HFFc6 (cell line): ENCODE results near the gene QKI. TPM values are rescaled to one million over a fixed set of nuclear protein-coding genes. Genes with fewer than 3 reads are reported as not detected.

Experiments used
- DNase-seq: peaks from one replicate; pipeline ENCODE4 v3.0.0-alpha.2; 2018
- H3K27ac Mint-ChIP-seq: 2 replicates; pipeline ENCODE4 v1.8.0; 2020; ENCODE audit warnings: mild to moderate bottlenecking, mixed read lengths
- H3K27me3 Mint-ChIP-seq: 2 replicates; pipeline ENCODE4 v1.8.0; 2021; ENCODE audit warnings: mild to moderate bottlenecking, moderate library complexity, mixed read lengths; ENCODE audit not compliant: insufficient read depth
- H3K36me3 Mint-ChIP-seq: 2 replicates; pipeline ENCODE4 v1.8.0; 2021; ENCODE audit warnings: low read depth, mixed read lengths
- H3K4me1 Mint-ChIP-seq: 2 replicates; pipeline ENCODE4 v1.8.0; 2020; ENCODE audit warnings: low read depth, mixed read lengths
- H3K4me3 Mint-ChIP-seq: 2 replicates; pipeline ENCODE4 v1.8.0; 2020; ENCODE audit warnings: mild to moderate bottlenecking, moderate library complexity, mixed read lengths
- H3K9me3 Mint-ChIP-seq: 2 replicates; pipeline ENCODE4 v1.8.0; 2020; ENCODE audit warnings: mild to moderate bottlenecking, mixed read lengths
- CTCF ChIP-seq: fragments of 200-600 bp; sonication (generic); IDR thresholded peaks from 2 replicates; pipeline ENCODE4 v1.5.0; 2021; ENCODE audit warnings: antibody characterized with exemption, mild to moderate bottlenecking
- total RNA-seq, 6 experiments: library from RNA; stranded (reverse); fragmentation: NEBNext Ultra II Directional; extraction: Animal tissue kit (Norgen Biotek cat#: 25700); gene quantifications; 2 replicates in 1 of 6; 3 replicates in 5 of 6; pipeline ENCODE4 v1.2.3, GENCODE V29; 2021

QKI gene
- total RNA-seq, 6 experiments from 2014 or later: 71.3 to 90.5 (median 85.1) TPM

DNA sequence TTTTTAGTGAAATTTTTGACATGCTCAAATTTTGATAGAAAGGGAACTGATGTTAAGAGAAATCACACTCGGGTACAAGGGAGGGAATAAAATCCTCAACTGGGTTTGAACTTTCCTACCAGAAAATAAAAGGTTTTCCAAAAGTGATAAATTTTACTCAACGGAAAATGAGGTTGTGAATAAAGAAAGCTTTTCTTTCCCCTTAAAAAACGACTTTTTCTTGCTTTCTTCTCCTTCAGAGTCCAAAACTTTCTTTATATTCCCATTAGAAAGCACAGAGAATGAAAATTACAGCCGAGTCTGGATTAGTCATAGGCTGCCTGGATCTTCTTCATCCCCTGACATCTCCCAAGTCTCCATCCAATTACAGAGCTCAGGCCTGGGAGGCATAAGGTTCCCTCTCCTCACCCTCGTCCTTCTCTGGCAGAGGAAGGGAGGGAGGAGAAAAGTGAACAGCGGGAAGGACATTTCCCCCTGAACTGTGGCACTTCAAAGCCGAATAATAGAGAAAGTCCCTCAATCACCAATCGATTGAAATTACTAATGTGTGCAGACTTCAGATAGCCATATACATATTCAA is 28.1 kb upstream of the QKI start:
- no peak for TF ChIP-seq CTCF
- Mint-ChIP-seq H3K27ac (peak overlapping the region; percentile 16; the same call in 1 of the 2 replicates), H3K4me3 (peak overlapping the region; percentile 37; the same call in 1 of the 2 replicates), H3K27me3 (peaks cover 5% of the 10 kb centered on the region), H3K36me3 (no peaks in the 10 kb centered on the region), H3K9me3 (no peaks in the 10 kb centered on the region; the same call in 1 of the 2 replicates), H3K4me1 (peaks cover 31% of the 10 kb centered on the region)
- DNase-seq: no peak

DNA sequence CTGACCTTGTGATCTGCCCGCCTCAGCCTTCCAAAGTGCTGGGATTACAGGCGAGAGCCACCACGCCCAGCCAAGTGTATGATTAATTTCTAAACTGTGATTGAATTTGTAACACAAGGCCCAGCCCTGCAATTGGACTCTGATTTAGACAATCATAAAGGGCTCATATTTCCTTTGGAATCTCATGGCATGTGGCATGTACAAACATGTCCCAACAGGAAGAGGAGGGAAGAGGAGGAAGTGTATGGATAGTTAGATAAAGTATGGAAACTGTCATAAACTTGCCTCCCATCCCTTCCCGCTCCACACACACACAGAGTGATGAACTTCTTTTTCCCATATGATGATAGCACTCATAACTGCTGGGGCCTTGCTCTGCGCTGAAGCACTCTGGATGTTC is 27.2 kb upstream of the QKI start:
- Mint-ChIP-seq H3K4me1 (peaks cover 40% of the 10 kb centered on the region), H3K36me3 (no peaks in the 10 kb centered on the region), H3K27me3 (peaks cover 2% of the 10 kb centered on the region; the same call in 1 of the 2 replicates), H3K27ac (peak overlapping the region; percentile 26; the same call in 1 of the 2 replicates), H3K4me3 (no peak overlapping the region), H3K9me3 (no peaks in the 10 kb centered on the region; the same call in 1 of the 2 replicates)
- no peak for TF ChIP-seq CTCF
- DNase-seq: no peak

GRCh38 chr6:163389354-163389753 is 25.2 kb upstream of the QKI start:
- DNase-seq: no peak
- no peak for TF ChIP-seq CTCF
- Mint-ChIP-seq H3K36me3 (no peaks in the 10 kb centered on the region), H3K9me3 (no peaks in the 10 kb centered on the region), H3K27me3 (peaks cover 7% of the 10 kb centered on the region), H3K4me1 (peaks cover 45% of the 10 kb centered on the region), H3K27ac (no peak overlapping the region), H3K4me3 (no peak overlapping the region)

- Mint-ChIP-seq H3K36me3 (no peaks in the 10 kb centered on the region), H3K27me3 (peaks cover 6% of the 10 kb centered on the region; the same call in 1 of the 2 replicates), H3K4me1 (peaks cover 44% of the 10 kb centered on the region), H3K9me3 (no peaks in the 10 kb centered on the region), H3K4me3 (no peak overlapping the region), H3K27ac (no peak overlapping the region)
- no peak for DNase-seq
- TF ChIP-seq CTCF: no peak
Measured at GRCh38 chr6:163390770-163391169, 23.7 kb upstream of the QKI start.

DNA sequence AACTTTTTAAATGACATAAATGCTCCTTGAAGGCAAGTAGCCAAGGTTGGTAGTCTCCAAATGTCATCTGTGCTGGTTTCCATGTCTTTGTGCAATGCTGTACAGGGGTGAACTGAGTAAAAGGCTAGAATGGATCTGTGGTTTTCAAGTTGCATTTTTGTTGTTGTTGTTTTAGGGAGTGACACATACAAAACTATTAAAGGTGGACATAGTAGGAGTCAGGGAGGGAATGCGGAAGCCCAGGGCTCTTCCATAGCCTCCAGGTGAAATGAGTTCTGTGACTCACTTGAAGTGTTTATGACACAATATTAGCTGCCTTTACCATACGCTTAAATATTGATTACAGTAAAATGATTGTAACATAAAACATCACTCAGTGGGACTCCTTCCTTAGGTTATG is 22.5 kb upstream of the QKI start:
- no peaks in the 10 kb centered on the region for H3K36me3 Mint-ChIP-seq

More for the DNA sequence above, 22.5 kb upstream of the QKI start:
- H3K4me1 Mint-ChIP-seq: peaks cover 33% of the 10 kb centered on the region
- TF ChIP-seq CTCF: no peak
- H3K9me3 Mint-ChIP-seq: no peaks in the 10 kb centered on the region
- H3K4me3 Mint-ChIP-seq: no peak overlapping the region
- H3K27ac Mint-ChIP-seq: no peak overlapping the region
- H3K27me3 Mint-ChIP-seq: peaks cover 6% of the 10 kb centered on the region; the same call in 1 of the 2 replicates
- no peak for DNase-seq
